Measurements from ENCODE around the gene FRS2. TPM values are rescaled to one million over a fixed set of nuclear protein-coding genes. Genes with fewer than 3 reads are reported as not detected.

FRS2 gene
- total RNA-seq, 1 donor = 70.0 TPM

DNA sequence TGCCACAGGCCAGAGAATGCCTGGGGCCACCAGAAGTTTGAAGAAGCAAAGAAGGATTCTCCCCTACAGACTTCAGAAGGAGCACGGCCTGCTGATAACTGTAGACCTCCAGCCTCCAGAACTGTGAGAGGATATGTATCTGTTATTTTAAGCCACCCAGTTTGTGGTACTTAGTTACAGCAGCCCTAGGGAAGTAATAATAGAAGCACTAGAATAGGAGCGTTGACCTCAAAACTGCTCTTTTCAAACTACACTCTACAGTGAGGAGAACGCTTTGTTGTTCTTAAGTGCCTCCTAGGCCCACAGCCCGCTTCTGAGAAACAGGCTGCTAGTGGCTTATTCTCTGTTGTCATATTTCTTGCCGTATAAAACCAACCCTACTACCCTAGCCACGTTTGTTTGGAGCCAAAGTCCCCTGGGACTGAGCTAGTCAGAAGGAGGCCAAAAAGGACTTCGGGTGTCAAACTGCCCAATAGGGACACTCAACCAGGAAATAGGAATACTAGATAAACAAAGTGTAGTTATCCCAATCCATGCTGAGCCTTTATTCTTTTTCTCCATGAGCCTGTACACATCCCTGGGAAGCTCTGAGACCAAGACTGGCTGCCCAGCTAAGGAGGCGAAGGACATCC is 38.5 kb upstream of the FRS2 start:
- TF ChIP-seq, protein P1, sequence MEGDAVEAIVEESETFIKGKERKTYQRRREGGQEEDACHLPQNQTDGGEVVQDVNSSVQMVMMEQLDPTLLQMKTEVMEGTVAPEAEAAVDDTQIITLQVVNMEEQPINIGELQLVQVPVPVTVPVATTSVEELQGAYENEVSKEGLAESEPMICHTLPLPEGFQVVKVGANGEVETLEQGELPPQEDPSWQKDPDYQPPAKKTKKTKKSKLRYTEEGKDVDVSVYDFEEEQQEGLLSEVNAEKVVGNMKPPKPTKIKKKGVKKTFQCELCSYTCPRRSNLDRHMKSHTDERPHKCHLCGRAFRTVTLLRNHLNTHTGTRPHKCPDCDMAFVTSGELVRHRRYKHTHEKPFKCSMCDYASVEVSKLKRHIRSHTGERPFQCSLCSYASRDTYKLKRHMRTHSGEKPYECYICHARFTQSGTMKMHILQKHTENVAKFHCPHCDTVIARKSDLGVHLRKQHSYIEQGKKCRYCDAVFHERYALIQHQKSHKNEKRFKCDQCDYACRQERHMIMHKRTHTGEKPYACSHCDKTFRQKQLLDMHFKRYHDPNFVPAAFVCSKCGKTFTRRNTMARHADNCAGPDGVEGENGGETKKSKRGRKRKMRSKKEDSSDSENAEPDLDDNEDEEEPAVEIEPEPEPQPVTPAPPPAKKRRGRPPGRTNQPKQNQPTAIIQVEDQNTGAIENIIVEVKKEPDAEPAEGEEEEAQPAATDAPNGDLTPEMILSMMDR (IDR thresholded peaks at IDR 0.05; ENCODE audit: insufficient read depth, low read depth, low read length) = no peak
- H3K4me3 ChIP-seq (ENCODE audit: low read depth, low read length) = no peak overlapping the region
- DNase-seq (ENCODE audit: low read depth) = no peak

DNA sequence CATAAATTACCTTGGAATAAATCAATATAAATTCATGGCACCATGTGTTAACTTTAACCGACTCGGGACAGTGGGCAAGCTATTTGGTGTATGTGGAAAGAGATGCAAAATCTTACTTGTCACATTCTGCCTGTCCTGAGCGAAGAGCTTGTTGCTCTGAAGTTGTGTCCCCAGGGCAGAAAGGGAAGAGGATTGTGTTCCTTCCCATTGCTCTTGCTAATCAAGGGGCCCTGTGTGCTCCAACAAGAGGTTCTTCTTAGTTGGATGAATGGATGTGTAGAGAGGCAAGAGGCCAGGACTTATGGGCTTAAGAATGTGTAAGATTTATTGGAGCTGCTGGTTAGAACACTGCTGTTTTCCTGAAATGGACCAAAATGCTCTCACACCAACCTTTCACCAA is 36.5 kb upstream of the FRS2 start:
- no peak overlapping the region for H3K4me3 ChIP-seq (ENCODE audit: low read depth, low read length)
- DNase-seq (ENCODE audit: low read depth) = no peak
- TF ChIP-seq, protein P1 (IDR thresholded peaks at IDR 0.05; ENCODE audit: insufficient read depth, low read depth, low read length) = no peak

GRCh38 chr12:69435644-69436043 is 34.5 kb upstream of the FRS2 start:
- TF ChIP-seq, protein P1 (IDR thresholded peaks at IDR 0.05; ENCODE audit: insufficient read depth, low read depth, low read length) = no peak
- no peak for DNase-seq (ENCODE audit: low read depth)
- no peak overlapping the region for H3K4me3 ChIP-seq (ENCODE audit: low read depth, low read length)

- TF ChIP-seq, protein P1 (IDR thresholded peaks at IDR 0.05; ENCODE audit: insufficient read depth, low read depth, low read length) = no peak
- no peak for DNase-seq (ENCODE audit: low read depth)
- H3K4me3 ChIP-seq (ENCODE audit: low read depth, low read length) = no peak overlapping the region
Measured at GRCh38 chr12:69437073-69437472, 33.1 kb upstream of the FRS2 start.

DNA sequence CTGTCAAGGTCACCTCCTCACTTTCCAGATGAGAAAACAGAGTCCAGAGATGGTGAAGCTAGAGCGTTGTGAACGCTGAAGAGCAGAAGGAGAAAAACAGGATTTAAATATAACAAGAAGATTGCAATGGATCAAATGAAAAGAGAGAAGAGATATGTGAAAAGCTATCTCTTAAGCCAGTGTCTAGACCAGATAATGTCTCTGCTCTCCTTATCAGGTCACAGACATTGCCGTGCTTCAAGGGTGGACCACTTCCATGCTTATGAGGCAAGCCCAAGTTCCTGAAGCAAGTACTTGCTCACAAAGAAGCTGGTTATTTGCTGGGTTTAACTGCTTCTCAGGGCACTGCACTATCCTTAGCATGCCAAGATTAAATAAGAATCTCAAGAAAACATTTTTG is 31.6 kb upstream of the FRS2 start:
- TF ChIP-seq, protein P1 (IDR thresholded peaks at IDR 0.05; ENCODE audit: insufficient read depth, low read depth, low read length) = no peak
- no peak for DNase-seq (ENCODE audit: low read depth)
- no peak overlapping the region for H3K4me3 ChIP-seq (ENCODE audit: low read depth, low read length)

- DNase-seq (ENCODE audit: low read depth) = no peak
- no peak overlapping the region for H3K4me3 ChIP-seq (ENCODE audit: low read depth, low read length)
- TF ChIP-seq, protein P1 (IDR thresholded peaks at IDR 0.05; ENCODE audit: insufficient read depth, low read depth, low read length) = no peak
Measured at GRCh38 chr12:69440016-69440415, 30.2 kb upstream of the FRS2 start.

DNA sequence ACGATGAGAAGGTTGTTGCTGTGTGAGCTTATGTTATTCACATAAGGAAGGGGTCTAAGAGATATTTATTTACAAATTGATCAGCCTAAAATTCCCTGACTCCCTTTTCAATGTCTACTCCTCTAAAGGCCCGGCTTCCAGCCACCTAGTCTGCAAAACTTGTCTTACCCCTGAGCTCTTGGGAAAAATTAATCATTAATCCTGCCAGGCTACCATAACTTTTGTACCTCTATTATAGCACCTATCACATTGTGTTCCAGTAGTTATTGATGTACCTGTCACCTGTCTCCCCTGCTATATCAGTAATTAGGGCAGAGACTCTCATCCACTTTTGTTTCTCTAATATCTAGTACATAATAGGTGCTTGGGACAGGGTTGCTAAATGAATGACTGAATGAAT is 29.3 kb upstream of the FRS2 start:
- H3K4me3 ChIP-seq (ENCODE audit: low read depth, low read length) = no peak overlapping the region
- no peak for DNase-seq (ENCODE audit: low read depth)
- TF ChIP-seq, protein P1 (IDR thresholded peaks at IDR 0.05; ENCODE audit: insufficient read depth, low read depth, low read length) = no peak
